ENCODE results near the gene CYB5R4. TPM values are rescaled to one million over a fixed set of nuclear protein-coding genes. Genes with fewer than 3 reads are reported as not detected.

CYB5R4 gene
- polyA plus RNA-seq, 1 donor from 2014 or later = 18.0 TPM

DNA sequence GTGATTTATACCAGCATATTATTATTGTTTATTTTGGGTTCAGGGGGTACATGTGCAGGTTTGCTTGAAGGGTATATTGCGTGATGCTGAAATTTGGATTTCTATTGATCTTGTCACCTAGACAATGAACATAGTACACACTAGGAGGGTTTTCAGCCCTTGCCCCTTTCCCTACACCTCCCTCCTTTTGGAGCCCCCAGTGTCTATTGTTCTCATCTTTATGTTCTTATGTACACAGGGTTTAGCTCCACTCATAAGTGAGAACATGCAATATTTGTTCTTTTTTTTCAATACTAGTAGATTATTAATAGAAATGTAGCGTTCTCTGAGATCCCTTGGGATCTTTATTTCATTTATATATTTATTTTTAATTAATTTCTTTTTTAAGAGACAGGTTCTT lies 94.9 kb downstream of the CYB5R4 start:
- no peaks in the 10 kb centered on the region for H3K79me2 ChIP-seq (replicated peaks; ENCODE audit: insufficient read depth, low read length)
- no peak overlapping the region for H3K4me3 ChIP-seq (ENCODE audit: low read length)
- TF ChIP-seq, protein P1, sequence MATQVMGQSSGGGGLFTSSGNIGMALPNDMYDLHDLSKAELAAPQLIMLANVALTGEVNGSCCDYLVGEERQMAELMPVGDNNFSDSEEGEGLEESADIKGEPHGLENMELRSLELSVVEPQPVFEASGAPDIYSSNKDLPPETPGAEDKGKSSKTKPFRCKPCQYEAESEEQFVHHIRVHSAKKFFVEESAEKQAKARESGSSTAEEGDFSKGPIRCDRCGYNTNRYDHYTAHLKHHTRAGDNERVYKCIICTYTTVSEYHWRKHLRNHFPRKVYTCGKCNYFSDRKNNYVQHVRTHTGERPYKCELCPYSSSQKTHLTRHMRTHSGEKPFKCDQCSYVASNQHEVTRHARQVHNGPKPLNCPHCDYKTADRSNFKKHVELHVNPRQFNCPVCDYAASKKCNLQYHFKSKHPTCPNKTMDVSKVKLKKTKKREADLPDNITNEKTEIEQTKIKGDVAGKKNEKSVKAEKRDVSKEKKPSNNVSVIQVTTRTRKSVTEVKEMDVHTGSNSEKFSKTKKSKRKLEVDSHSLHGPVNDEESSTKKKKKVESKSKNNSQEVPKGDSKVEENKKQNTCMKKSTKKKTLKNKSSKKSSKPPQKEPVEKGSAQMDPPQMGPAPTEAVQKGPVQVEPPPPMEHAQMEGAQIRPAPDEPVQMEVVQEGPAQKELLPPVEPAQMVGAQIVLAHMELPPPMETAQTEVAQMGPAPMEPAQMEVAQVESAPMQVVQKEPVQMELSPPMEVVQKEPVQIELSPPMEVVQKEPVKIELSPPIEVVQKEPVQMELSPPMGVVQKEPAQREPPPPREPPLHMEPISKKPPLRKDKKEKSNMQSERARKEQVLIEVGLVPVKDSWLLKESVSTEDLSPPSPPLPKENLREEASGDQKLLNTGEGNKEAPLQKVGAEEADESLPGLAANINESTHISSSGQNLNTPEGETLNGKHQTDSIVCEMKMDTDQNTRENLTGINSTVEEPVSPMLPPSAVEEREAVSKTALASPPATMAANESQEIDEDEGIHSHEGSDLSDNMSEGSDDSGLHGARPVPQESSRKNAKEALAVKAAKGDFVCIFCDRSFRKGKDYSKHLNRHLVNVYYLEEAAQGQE (IDR thresholded peaks at IDR 0.05; ENCODE audit: borderline replicate concordance) = no peak
- no peak for TF ChIP-seq CTCF (IDR thresholded peaks at IDR 0.05; ENCODE audit: poor library complexity, severe bottlenecking)
- TF ChIP-seq EP300 (conservative IDR thresholded peaks at IDR 0.05; ENCODE audit: poor library complexity, severe bottlenecking) = no peak
- no peak for TF ChIP-seq RAD21 (conservative IDR thresholded peaks at IDR 0.05)
- TF ChIP-seq EZH2 (IDR thresholded peaks at IDR 0.05; ENCODE audit: borderline replicate concordance, insufficient read depth, low read length, poor library complexity, severe bottlenecking) = no peak
- TF ChIP-seq POLR2AphosphoS5 (IDR thresholded peaks at IDR 0.05) = no peak
- TF ChIP-seq MXI1 (conservative IDR thresholded peaks at IDR 0.05; ENCODE audit: poor library complexity, severe bottlenecking) = no peak
- no peak for TF ChIP-seq SMC3 (conservative IDR thresholded peaks at IDR 0.05; ENCODE audit: poor library complexity)
- no peak for TF ChIP-seq TAF1 (IDR thresholded peaks at IDR 0.05; ENCODE audit: low read depth)
- H2AFZ ChIP-seq (ENCODE audit: low read depth, low read length) = no peak overlapping the region
- H3K9me3 ChIP-seq (ENCODE audit: low read length) = no peaks in the 10 kb centered on the region
- no peak overlapping the region for H3K27ac ChIP-seq (ENCODE audit: low read length)
- H3K9me2 ChIP-seq (ENCODE audit: insufficient read depth, low read length) = no peaks in the 10 kb centered on the region
- H3K27me3 ChIP-seq (ENCODE audit: insufficient read depth, low read depth, low read length) = no peaks in the 10 kb centered on the region
- no peak overlapping the region for H3K4me2 ChIP-seq (ENCODE audit: low read length)
- H4K20me1 ChIP-seq (ENCODE audit: insufficient read depth) = no peaks in the 10 kb centered on the region
- no peaks in the 10 kb centered on the region for H3F3A ChIP-seq (ENCODE audit: insufficient read depth, low read length, poor library complexity, severe bottlenecking)
- no peaks in the 10 kb centered on the region for H3K36me3 ChIP-seq (ENCODE audit: insufficient read depth, low read length)
- no peak overlapping the region for H3K9ac ChIP-seq (ENCODE audit: low read length)

- Histone ChIP-seq H3K9me3 (ENCODE audit: low read length) (no peaks in the 10 kb centered on the region), H3K36me3 (ENCODE audit: insufficient read depth, low read length) (peaks cover 4% of the 10 kb centered on the region), H3K27ac (ENCODE audit: low read length) (no peak overlapping the region), H3K9me2 (ENCODE audit: insufficient read depth, low read length) (no peaks in the 10 kb centered on the region), H3K9ac (ENCODE audit: low read length) (no peak overlapping the region), H3K4me3 (ENCODE audit: low read length) (no peak overlapping the region), H3F3A (ENCODE audit: insufficient read depth, low read length, poor library complexity, severe bottlenecking) (no peaks in the 10 kb centered on the region), H2AFZ (ENCODE audit: low read depth, low read length) (no peak overlapping the region), H3K27me3 (ENCODE audit: insufficient read depth, low read depth, low read length) (no peaks in the 10 kb centered on the region), H3K79me2 (replicated peaks; ENCODE audit: insufficient read depth, low read length) (no peaks in the 10 kb centered on the region), H4K20me1 (ENCODE audit: insufficient read depth) (no peaks in the 10 kb centered on the region), H3K4me2 (ENCODE audit: low read length) (no peak overlapping the region)
- no peak for TF ChIP-seq SMC3 (conservative IDR thresholded peaks at IDR 0.05; ENCODE audit: poor library complexity)
Observed at GRCh38 chr6:83958241-83958685, 98.8 kb downstream of the CYB5R4 start.

- no peaks in the 10 kb centered on the region for H3K79me2 ChIP-seq (replicated peaks; ENCODE audit: insufficient read depth, low read length)
- H3K9ac ChIP-seq (ENCODE audit: low read length) = no peak overlapping the region
- no peak overlapping the region for H3K27ac ChIP-seq (ENCODE audit: low read length)
- H2AFZ ChIP-seq (ENCODE audit: low read depth, low read length) = no peak overlapping the region
- no peak overlapping the region for H3K4me2 ChIP-seq (ENCODE audit: low read length)
- H3K27me3 ChIP-seq (ENCODE audit: insufficient read depth, low read depth, low read length) = no peaks in the 10 kb centered on the region
- H3K36me3 ChIP-seq (ENCODE audit: insufficient read depth, low read length) = peaks cover 4% of the 10 kb centered on the region
- no peak for TF ChIP-seq SMC3 (conservative IDR thresholded peaks at IDR 0.05; ENCODE audit: poor library complexity)
- TF ChIP-seq TAF1 (IDR thresholded peaks at IDR 0.05; ENCODE audit: low read depth) = no peak
- TF ChIP-seq POLR2AphosphoS5 (IDR thresholded peaks at IDR 0.05) = no peak
- no peak for TF ChIP-seq EP300 (conservative IDR thresholded peaks at IDR 0.05; ENCODE audit: poor library complexity, severe bottlenecking)
- no peak for TF ChIP-seq RAD21 (conservative IDR thresholded peaks at IDR 0.05)
- no peak for TF ChIP-seq EZH2 (IDR thresholded peaks at IDR 0.05; ENCODE audit: borderline replicate concordance, insufficient read depth, low read length, poor library complexity, severe bottlenecking)
- no peak for TF ChIP-seq MXI1 (conservative IDR thresholded peaks at IDR 0.05; ENCODE audit: poor library complexity, severe bottlenecking)
- no peaks in the 10 kb centered on the region for H3K9me2 ChIP-seq (ENCODE audit: insufficient read depth, low read length)
- no peaks in the 10 kb centered on the region for H4K20me1 ChIP-seq (ENCODE audit: insufficient read depth)
- no peak overlapping the region for H3K4me3 ChIP-seq (ENCODE audit: low read length)
- no peaks in the 10 kb centered on the region for H3F3A ChIP-seq (ENCODE audit: insufficient read depth, low read length, poor library complexity, severe bottlenecking)
- no peaks in the 10 kb centered on the region for H3K9me3 ChIP-seq (ENCODE audit: low read length)
Observed at GRCh38 chr6:83960664-83961063, 101.2 kb downstream of the CYB5R4 start.
